Activated CD8-positive, alpha-beta memory T cell treated with anti-CD3 and anti-CD28 coated beads for 1 hour (primary cell): ENCODE measurements around the gene AGBL5.
A peak's percentile ranks its signal among the peaks of the same experiment; 100 is the strongest.
"Not testable (repeated sequence)": the region's sequence is repeated elsewhere in the genome, so short reads cannot be mapped to it uniquely, and the experiment has no call there.

Experiments used
- DNase-seq, 2 donors: peaks; one replicate each; pipeline ENCODE4 v3.0.0-alpha.2; 2020; ENCODE audit warnings: low read depth in 1 of 2; ENCODE audit errors: extremely low read depth in 1 of 2

Gene AGBL5

GRCh38 chr2:27074738-27075565, 23.5 kb downstream of the AGBL5 start:
- no peak for DNase-seq

- not testable (repeated sequence) for DNase-seq
Measured at GRCh38 chr2:27075566-27075871, 24.1 kb downstream of the AGBL5 start.

GRCh38 chr2:27076323-27076722, 24.9 kb downstream of the AGBL5 start:
- DNase-seq: no peak

GRCh38 chr2:27077231-27077630, 25.8 kb downstream of the AGBL5 start:
- no peak for DNase-seq

GRCh38 chr2:27078267-27079194, 27.1 kb downstream of the AGBL5 start, which contains the start of gene EMILIN1:
Gene EMILIN1 (plus strand): TSS chr2:27078615. CDS start chr2:27079066, 451 bp downstream.
- DNase-seq: no peak

- no peak for DNase-seq
Measured at GRCh38 chr2:27079233-27080139, 28.0 kb downstream of the AGBL5 start.

GRCh38 chr2:27080140-27080469, 28.6 kb downstream of the AGBL5 start:
- no peak for DNase-seq

GRCh38 chr2:27080603-27080936, 29.1 kb downstream of the AGBL5 start:
- DNase-seq: no peak

GRCh38 chr2:27081984-27082772, 30.7 kb downstream of the AGBL5 start:
- DNase-seq: no peak

GRCh38 chr2:27082773-27083409, 31.4 kb downstream of the AGBL5 start:
- DNase-seq: no peak

- DNase-seq: no peak
Measured at GRCh38 chr2:27083410-27084296, 32.2 kb downstream of the AGBL5 start.

- no peak for DNase-seq
Measured at GRCh38 chr2:27084297-27085061, 33.0 kb downstream of the AGBL5 start.

GRCh38 chr2:27085062-27085672, 33.7 kb downstream of the AGBL5 start:
- DNase-seq: no peak

- no peak for DNase-seq
Measured at GRCh38 chr2:27085673-27086089, 34.2 kb downstream of the AGBL5 start.

GRCh38 chr2:27086090-27086723, 34.7 kb downstream of the AGBL5 start:
- DNase-seq: peak; percentile 89 to 97

- DNase-seq: no peak
Measured at GRCh38 chr2:27086724-27087593, 35.5 kb downstream of the AGBL5 start, which contains the start of gene KHK. Gene KHK (plus strand): TSS chr2:27086772. CDS start chr2:27087260, 488 bp downstream.
